HG03342 (cell line): ENCODE data around the gene PTPRD.
"Not testable (repeated sequence)": the region's sequence is repeated elsewhere in the genome, so short reads cannot be mapped to it uniquely, and the experiment has no call there.

ENCODE experiments used
- ATAC-seq: cut with Tn5 transposase; IDR thresholded peaks from one replicate; pipeline ENCODE4 v1.9.1; 2021; ENCODE audit warnings: mild to moderate bottlenecking, moderate library complexity; ENCODE audit not compliant: unreplicated experiment

Gene PTPRD

GRCh38 chr9:8713149-8713810 is 1899.5 kb downstream of the PTPRD start:
- no peak for ATAC-seq

- ATAC-seq = no peak
Observed at GRCh38 chr9:8709731-8710130, 1903.1 kb downstream of the PTPRD start.

GRCh38 chr9:8708728-8709127 is 1904.1 kb downstream of the PTPRD start:
- ATAC-seq = no peak

GRCh38 chr9:8706998-8707397 is 1905.8 kb downstream of the PTPRD start:
- ATAC-seq = no peak

GRCh38 chr9:8706531-8706930 is 1906.3 kb downstream of the PTPRD start:
- ATAC-seq = no peak

GRCh38 chr9:8705861-8706260 is 1906.9 kb downstream of the PTPRD start:
- ATAC-seq = no peak

GRCh38 chr9:8703904-8704303 is 1908.9 kb downstream of the PTPRD start:
- ATAC-seq = no peak

GRCh38 chr9:8701904-8702303 is 1910.9 kb downstream of the PTPRD start:
- no peak for ATAC-seq

- not testable (repeated sequence) for ATAC-seq
Observed at GRCh38 chr9:8697565-8697964, 1915.2 kb downstream of the PTPRD start.

GRCh38 chr9:8696516-8696915 is 1916.3 kb downstream of the PTPRD start:
- no peak for ATAC-seq

GRCh38 chr9:8694983-8695588 is 1917.7 kb downstream of the PTPRD start:
- no peak for ATAC-seq

GRCh38 chr9:8693464-8693863 is 1919.3 kb downstream of the PTPRD start:
- ATAC-seq = no peak

- no peak for ATAC-seq
Observed at GRCh38 chr9:8686516-8686915, 1926.3 kb downstream of the PTPRD start.

GRCh38 chr9:8685825-8686224 is 1927.0 kb downstream of the PTPRD start:
- no peak for ATAC-seq

GRCh38 chr9:8684978-8685708 is 1927.7 kb downstream of the PTPRD start:
- no peak for ATAC-seq

GRCh38 chr9:8683496-8683895 is 1929.3 kb downstream of the PTPRD start:
- no peak for ATAC-seq

GRCh38 chr9:8680658-8681057 is 1932.1 kb downstream of the PTPRD start:
- ATAC-seq = no peak

GRCh38 chr9:8680157-8680556 is 1932.6 kb downstream of the PTPRD start:
- no peak for ATAC-seq

GRCh38 chr9:8679371-8679822 is 1933.4 kb downstream of the PTPRD start:
- no peak for ATAC-seq

GRCh38 chr9:8677741-8678140 is 1935.1 kb downstream of the PTPRD start:
- ATAC-seq = no peak

- no peak for ATAC-seq
Observed at GRCh38 chr9:8674536-8674935, 1938.3 kb downstream of the PTPRD start.

- no peak for ATAC-seq
Observed at GRCh38 chr9:8673830-8674229, 1939.0 kb downstream of the PTPRD start.
